ENCODE measurements around the gene CDC14A. TPM values are rescaled to one million over a fixed set of nuclear protein-coding genes. Genes with fewer than 3 reads are reported as not detected.

The CDC14A gene
- total RNA-seq, 1 experiment from 2014 or later = 11.1 TPM

DNA sequence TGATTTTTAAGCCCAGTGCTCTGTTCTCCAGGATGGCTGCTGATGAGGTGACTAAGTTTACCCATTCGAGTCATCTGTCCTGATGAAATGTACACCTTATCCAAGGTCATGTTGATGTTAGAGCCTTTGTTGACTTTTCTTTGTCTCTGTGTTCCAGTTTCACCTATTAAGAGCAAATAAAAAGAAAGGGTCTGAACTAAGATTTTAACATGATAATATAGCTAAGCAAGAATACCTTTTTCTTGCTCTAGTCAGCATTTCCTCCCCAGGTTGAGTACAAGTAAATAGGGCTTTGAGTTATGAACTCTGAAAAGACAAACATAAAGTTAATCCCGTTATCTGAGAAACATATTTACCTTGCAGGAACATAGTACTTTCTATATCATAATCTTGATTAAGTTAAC is 133.6 kb downstream of the CDC14A start:
- Mint-ChIP-seq H3K27ac (no peak overlapping the region), H3K4me3 (no peak overlapping the region), H3K27me3 (ENCODE audit: low read depth) (no peaks in the 10 kb centered on the region), H3K4me1 (peaks cover 4% of the 10 kb centered on the region; the same call in 1 of the 2 replicates), H3K36me3 (no peaks in the 10 kb centered on the region), H3K9me3 (no peaks in the 10 kb centered on the region)
- no peak for DNase-seq (ENCODE audit: low spot score)
- TF ChIP-seq GABPB1 (CRISPR knock-in tag; IDR thresholded peaks at IDR 0.05) (peak; percentile 84), NR3C1 (CRISPR knock-in tag; conservative IDR thresholded peaks at IDR 0.05; ENCODE audit: low read depth) (no peak)
- CTCF ChIA-PET = interaction anchor here (0.8 to 2.1 kb wide), 2 partner anchors 22 to 31 kb away, joined by 3 to 8 read pairs; no protein-coding TSS in a partner anchor
- POLR2A ChIA-PET = no interaction called here
- ATAC-seq = no peak

DNA sequence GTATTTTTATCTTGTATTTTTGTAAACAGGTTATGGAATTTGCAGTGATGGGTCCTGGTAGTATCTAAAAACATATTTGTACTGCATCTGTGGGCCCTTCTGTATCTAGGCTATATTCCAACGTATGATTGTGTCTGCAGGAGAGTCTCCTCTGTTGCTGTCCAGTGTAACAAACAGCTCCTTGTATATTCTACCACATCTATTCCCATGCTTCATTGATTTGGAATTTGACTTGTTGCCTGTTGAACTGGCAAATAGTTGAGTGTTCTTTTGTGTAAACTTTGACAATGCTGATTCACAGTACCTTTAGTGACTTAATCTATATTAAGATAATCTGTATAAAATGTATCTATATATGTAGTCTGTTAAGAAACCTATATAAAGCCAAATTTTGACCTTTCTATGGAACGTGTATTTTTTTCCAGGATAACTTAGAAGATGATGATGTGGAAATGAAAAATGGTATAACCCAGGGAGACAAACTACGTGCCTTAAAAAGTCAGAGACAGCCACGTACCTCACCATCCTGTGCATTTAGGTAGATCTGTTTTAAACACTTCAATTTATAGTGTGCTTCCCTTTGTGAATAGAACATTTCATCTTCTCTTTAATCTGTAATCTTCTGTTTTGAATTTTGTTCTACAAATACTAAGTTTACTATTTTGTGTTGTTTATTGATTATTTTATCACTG is 142.2 kb downstream of the CDC14A start:
- no peaks in the 10 kb centered on the region for H3K4me1 Mint-ChIP-seq
- ATAC-seq (no peak), DNase-seq (ENCODE audit: low spot score) (no peak)
- H3K27me3 Mint-ChIP-seq (ENCODE audit: low read depth) = no peaks in the 10 kb centered on the region
- CTCF ChIA-PET = no interaction called here
- no peak overlapping the region for H3K27ac Mint-ChIP-seq
- H3K9me3 Mint-ChIP-seq = no peaks in the 10 kb centered on the region
- POLR2A ChIA-PET = no interaction called here
- H3K4me3 Mint-ChIP-seq = no peak overlapping the region
- peaks cover 17% of the 10 kb centered on the region for H3K36me3 Mint-ChIP-seq
- no peak for TF ChIP-seq TP53 (CRISPR knock-in tag; IDR thresholded peaks at IDR 0.05)
- no peak for TF ChIP-seq MYBL2 (CRISPR knock-in tag; IDR thresholded peaks at IDR 0.05)
- TF ChIP-seq, protein P1, sequence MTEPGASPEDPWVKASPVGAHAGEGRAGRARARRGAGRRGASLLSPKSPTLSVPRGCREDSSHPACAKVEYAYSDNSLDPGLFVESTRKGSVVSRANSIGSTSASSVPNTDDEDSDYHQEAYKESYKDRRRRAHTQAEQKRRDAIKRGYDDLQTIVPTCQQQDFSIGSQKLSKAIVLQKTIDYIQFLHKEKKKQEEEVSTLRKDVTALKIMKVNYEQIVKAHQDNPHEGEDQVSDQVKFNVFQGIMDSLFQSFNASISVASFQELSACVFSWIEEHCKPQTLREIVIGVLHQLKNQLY (CRISPR knock-in tag; IDR thresholded peaks at IDR 0.05) = no peak
- TF ChIP-seq SOX15 (CRISPR knock-in tag; IDR thresholded peaks at IDR 0.05) = no peak
- no peak for TF ChIP-seq NR1H2 (CRISPR knock-in tag; IDR thresholded peaks at IDR 0.05)
- TF ChIP-seq, protein P2, sequence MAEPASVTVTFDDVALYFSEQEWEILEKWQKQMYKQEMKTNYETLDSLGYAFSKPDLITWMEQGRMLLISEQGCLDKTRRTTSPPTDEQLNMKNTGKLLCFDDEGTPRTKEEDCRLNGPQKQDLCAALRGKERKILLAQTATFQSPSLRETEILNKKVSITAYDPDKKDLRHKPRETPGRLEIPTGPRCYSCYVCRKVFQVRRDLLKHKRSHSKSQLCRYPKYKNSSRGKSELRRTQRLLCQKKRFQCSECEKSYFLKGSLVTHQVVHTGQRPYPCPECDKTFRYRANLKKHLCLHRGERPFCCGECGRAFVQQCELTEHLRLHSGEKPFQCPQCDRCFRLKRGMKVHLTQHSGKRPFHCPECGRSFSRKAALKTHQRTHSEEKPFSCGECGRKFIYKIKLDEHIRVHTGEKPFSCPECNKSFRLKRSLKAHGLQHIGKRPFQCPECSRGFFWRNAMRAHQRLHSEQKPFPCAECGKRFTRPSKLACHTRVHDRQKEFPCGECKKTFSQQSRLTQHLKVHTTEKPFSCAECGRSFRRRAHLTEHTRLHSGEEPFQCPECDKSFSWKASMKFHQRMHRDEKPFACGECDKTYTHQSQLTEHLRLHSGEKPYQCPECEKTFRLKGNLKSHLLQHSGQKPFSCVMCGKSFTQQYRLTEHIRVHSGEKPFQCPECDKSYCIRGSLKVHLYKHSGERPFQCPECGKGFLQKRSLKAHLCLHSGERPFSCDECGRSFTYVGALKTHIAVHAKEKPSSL (CRISPR knock-in tag; conservative IDR thresholded peaks at IDR 0.05) = no peak
- TF ChIP-seq, protein P3, sequence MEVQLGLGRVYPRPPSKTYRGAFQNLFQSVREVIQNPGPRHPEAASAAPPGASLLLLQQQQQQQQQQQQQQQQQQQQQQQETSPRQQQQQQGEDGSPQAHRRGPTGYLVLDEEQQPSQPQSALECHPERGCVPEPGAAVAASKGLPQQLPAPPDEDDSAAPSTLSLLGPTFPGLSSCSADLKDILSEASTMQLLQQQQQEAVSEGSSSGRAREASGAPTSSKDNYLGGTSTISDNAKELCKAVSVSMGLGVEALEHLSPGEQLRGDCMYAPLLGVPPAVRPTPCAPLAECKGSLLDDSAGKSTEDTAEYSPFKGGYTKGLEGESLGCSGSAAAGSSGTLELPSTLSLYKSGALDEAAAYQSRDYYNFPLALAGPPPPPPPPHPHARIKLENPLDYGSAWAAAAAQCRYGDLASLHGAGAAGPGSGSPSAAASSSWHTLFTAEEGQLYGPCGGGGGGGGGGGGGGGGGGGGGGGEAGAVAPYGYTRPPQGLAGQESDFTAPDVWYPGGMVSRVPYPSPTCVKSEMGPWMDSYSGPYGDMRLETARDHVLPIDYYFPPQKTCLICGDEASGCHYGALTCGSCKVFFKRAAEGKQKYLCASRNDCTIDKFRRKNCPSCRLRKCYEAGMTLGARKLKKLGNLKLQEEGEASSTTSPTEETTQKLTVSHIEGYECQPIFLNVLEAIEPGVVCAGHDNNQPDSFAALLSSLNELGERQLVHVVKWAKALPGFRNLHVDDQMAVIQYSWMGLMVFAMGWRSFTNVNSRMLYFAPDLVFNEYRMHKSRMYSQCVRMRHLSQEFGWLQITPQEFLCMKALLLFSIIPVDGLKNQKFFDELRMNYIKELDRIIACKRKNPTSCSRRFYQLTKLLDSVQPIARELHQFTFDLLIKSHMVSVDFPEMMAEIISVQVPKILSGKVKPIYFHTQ (CRISPR knock-in tag; IDR thresholded peaks at IDR 0.05) = no peak

DNA sequence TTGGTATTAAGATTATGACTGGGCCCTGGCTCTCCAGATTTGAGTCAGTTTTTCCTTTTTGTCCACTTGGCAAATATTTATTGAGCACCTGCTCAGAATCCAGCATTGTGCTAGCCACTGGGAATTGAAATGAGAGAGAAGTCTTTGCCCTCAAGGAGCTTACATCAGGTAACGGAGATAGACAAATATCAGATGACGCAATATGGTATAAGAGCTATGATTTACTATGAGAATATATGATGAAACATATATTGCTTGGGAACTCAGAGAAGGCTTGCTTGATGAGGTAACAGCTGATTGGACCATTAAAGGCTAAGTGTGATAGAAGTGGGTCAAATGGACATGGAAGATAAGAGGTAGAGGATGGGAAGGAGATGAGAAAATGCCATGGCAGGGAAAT is 144.6 kb downstream of the CDC14A start:
- Mint-ChIP-seq H3K36me3 (peaks cover 22% of the 10 kb centered on the region), H3K4me3 (no peak overlapping the region), H3K27me3 (ENCODE audit: low read depth) (no peaks in the 10 kb centered on the region), H3K27ac (no peak overlapping the region), H3K9me3 (no peaks in the 10 kb centered on the region), H3K4me1 (no peaks in the 10 kb centered on the region)
- ATAC-seq (no peak), DNase-seq (ENCODE audit: low spot score) (no peak)
- ChIA-PET POLR2A (no interaction called here), CTCF (no interaction called here)
- TF ChIP-seq SP1 (CRISPR knock-in tag; conservative IDR thresholded peaks at IDR 0.05) = no peak
- TF ChIP-seq ZNF263 (CRISPR knock-in tag; IDR thresholded peaks at IDR 0.05; ENCODE audit: low read depth) = no peak

DNA sequence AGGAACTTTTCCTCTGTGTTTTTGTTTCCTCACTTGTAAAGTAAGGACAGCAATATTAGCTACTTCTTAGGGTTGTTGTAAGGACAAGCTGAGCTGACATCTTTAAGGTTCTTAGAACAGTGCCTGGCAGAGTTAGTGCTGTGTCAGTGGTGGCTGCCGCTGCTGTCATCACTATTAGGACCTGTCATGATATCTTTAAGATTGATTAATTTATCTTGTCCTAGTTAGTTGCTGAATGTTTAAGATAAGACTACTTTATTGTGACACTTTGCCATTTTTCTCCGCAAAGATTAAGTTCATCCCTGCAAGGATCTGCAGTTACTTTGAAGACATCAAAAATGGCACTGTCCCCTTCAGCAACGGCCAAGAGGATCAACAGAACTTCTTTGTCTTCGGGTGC is 145.5 kb downstream of the CDC14A start:
- no peak overlapping the region for H3K4me3 Mint-ChIP-seq
- no peak overlapping the region for H3K27ac Mint-ChIP-seq
- peaks cover 22% of the 10 kb centered on the region for H3K36me3 Mint-ChIP-seq
- TF ChIP-seq NR2C2 (CRISPR knock-in tag; IDR thresholded peaks at IDR 0.05) (no peak), MYBL2 (CRISPR knock-in tag; IDR thresholded peaks at IDR 0.05) (no peak)
- TF ChIP-seq, protein P4, sequence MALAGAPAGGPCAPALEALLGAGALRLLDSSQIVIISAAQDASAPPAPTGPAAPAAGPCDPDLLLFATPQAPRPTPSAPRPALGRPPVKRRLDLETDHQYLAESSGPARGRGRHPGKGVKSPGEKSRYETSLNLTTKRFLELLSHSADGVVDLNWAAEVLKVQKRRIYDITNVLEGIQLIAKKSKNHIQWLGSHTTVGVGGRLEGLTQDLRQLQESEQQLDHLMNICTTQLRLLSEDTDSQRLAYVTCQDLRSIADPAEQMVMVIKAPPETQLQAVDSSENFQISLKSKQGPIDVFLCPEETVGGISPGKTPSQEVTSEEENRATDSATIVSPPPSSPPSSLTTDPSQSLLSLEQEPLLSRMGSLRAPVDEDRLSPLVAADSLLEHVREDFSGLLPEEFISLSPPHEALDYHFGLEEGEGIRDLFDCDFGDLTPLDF (CRISPR knock-in tag; IDR thresholded peaks at IDR 0.05) = no peak
- TF ChIP-seq, protein P5, sequence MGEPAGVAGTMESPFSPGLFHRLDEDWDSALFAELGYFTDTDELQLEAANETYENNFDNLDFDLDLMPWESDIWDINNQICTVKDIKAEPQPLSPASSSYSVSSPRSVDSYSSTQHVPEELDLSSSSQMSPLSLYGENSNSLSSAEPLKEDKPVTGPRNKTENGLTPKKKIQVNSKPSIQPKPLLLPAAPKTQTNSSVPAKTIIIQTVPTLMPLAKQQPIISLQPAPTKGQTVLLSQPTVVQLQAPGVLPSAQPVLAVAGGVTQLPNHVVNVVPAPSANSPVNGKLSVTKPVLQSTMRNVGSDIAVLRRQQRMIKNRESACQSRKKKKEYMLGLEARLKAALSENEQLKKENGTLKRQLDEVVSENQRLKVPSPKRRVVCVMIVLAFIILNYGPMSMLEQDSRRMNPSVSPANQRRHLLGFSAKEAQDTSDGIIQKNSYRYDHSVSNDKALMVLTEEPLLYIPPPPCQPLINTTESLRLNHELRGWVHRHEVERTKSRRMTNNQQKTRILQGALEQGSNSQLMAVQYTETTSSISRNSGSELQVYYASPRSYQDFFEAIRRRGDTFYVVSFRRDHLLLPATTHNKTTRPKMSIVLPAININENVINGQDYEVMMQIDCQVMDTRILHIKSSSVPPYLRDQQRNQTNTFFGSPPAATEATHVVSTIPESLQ (CRISPR knock-in tag; IDR thresholded peaks at IDR 0.05) = no peak
- POLR2A ChIA-PET = no interaction called here
- ATAC-seq (no peak), DNase-seq (ENCODE audit: low spot score) (no peak)
- H3K9me3 Mint-ChIP-seq = no peaks in the 10 kb centered on the region
- no peaks in the 10 kb centered on the region for H3K4me1 Mint-ChIP-seq
- CTCF ChIA-PET = no interaction called here
- no peaks in the 10 kb centered on the region for H3K27me3 Mint-ChIP-seq (ENCODE audit: low read depth)
